Spleen (tissue), 11 donors: Measurements from ENCODE around the gene ACSL5. TPM values are rescaled to one million over a fixed set of nuclear protein-coding genes. Genes with fewer than 3 reads are reported as not detected.

Experiments
- DNase-seq: peaks from one replicate; pipeline ENCODE4 v3.0.0-alpha.2; 2020
- H3K27ac ChIP-seq, 8 donors: fragments of 200-600 bp; sonication (generic) in 7 of 8; 1 replicate in 4 of 8; 2 replicates in 4 of 8; pipeline versions ENCODE4 v1.5.0 to v1.8.0; 2016 to 2021; ENCODE audit warnings: inconsistent platforms in 4 of 8, mild to moderate bottlenecking in 4 of 8, moderate library complexity in 1 of 8
- H3K27me3 ChIP-seq, 7 donors: fragments of 200-600 bp; sonication (generic) in 6 of 7; replicated peaks in 1 of 7; 1 replicate in 4 of 7; 2 replicates in 3 of 7; pipeline versions ENCODE4 v1.5.0 to v1.8.0; 2016 to 2021; ENCODE audit warnings: inconsistent platforms in 3 of 7, mild to moderate bottlenecking in 1 of 7
- H3K36me3 ChIP-seq, 6 donors: fragments of 200-600 bp; sonication (generic) in 5 of 6; 1 replicate in 4 of 6; 2 replicates in 2 of 6; pipeline versions ENCODE4 v1.5.0 to v1.8.0; 2016 to 2021; ENCODE audit warnings: inconsistent platforms in 2 of 6
- H3K4me1 ChIP-seq, 6 donors: fragments of 200-600 bp; sonication (generic) in 5 of 6; 1 replicate in 3 of 6; 2 replicates in 3 of 6; pipeline versions ENCODE4 v1.5.0 to v1.8.0; 2016 to 2021; ENCODE audit warnings: inconsistent platforms in 3 of 6
- H3K4me3 ChIP-seq, 8 donors: fragments of 200-600 bp; sonication (generic) in 7 of 8; 1 replicate in 4 of 8; 2 replicates in 4 of 8; pipeline versions ENCODE4 v1.5.0 to v1.8.0; 2016 to 2021; ENCODE audit warnings: inconsistent platforms in 4 of 8, mild to moderate bottlenecking in 4 of 8, moderate library complexity in 2 of 8
- H3K9me3 ChIP-seq, 8 donors: fragments of 200-600 bp; sonication (generic) in 7 of 8; 1 replicate in 4 of 8; 2 replicates in 4 of 8; pipeline versions ENCODE4 v1.5.0 to v1.8.0; 2016 to 2021; ENCODE audit warnings: inconsistent platforms in 4 of 8
- CTCF ChIP-seq, 11 experiments: fragments of 200-600 bp in 7 of 11; fragments of 450-650 bp in 4 of 11; sonication (generic) in 4 of 11; IDR thresholded peaks in 8 of 11; conservative IDR thresholded peaks in 3 of 11; 1 replicate in 7 of 11; 2 replicates in 4 of 11; pipeline versions ENCODE4 v1.4.0 to v1.8.0; 2016 to 2021; ENCODE audit warnings: antibody characterized with exemption in 11 of 11, inconsistent platforms in 4 of 11, mild to moderate bottlenecking in 1 of 11
- POLR2A ChIP-seq, 3 donors: fragments of 450-650 bp; IDR thresholded peaks; one replicate each; pipeline ENCODE4 v1.5.1; 2017; ENCODE audit warnings: antibody characterized with exemption in 3 of 3, mild to moderate bottlenecking in 1 of 3
- POLR2AphosphoS5 ChIP-seq, 3 donors: sonication (generic); formaldehyde crosslinking; IDR thresholded peaks; one replicate each; pipeline ENCODE4 v1.5.1; 2017; ENCODE audit warnings: antibody characterized with exemption in 3 of 3
- WGBS, 5 donors: extraction: QIAGEN DNeasy Blood & Tissue Kit in 3 of 5; methylation state at CpG; one replicate each; pipeline versions ENCODE4 v1.1.5 to v1.1.7; 2013 to 2018; 5-methylcytosine and 5-hydroxymethylcytosine counted together
- intact Hi-C: fragments of 100-400 bp; cut with DNase I; formaldehyde crosslinking; loops from one replicate; pipeline ENCODE4 v1.15.0; 2023; ENCODE audit warnings: low total_unique reads
- polyA plus RNA-seq, 3 donors: library from polyadenylated mRNA; stranded (reverse); fragments of 200-250 nt; gene quantifications; one replicate each; pipeline ENCODE4 v1.2.1, GENCODE V29; 2013
- total RNA-seq, 7 donors: library from RNA; depleted of rRNA in 3 of 7; stranded (reverse); fragments of >200 nt in 3 of 7; fragmentation: NEBNext Ultra II Directional in 4 of 7; extraction: Animal tissue kit (Norgen Biotek cat#: 25700) in 4 of 7; gene quantifications; one replicate each; pipeline versions ENCODE4 v1.1.0 to v1.2.1, GENCODE V29; 2016 to 2021
- donor health status: healthy with polysubstance abuse.
- donor health status: DM: no; HTN: no; CAD: no; lungs with moderate emphysema.
- donor health status: DM: no; HTN: no; CAD: no.
- donor health status: Bipolar disorder and iron deficiency.
- donor health status: healthy.
- donor health status: DM: no; HTN: no; CAD: no.
- donor health status: DM: yes; HTN: yes; CAD: no.

Gene ACSL5
- total and polyA plus RNA-seq, 10 donors = 18.6 to 49.4 (median 42.8) TPM

- Histone ChIP-seq H3K4me3 (no peak overlapping the region), H3K36me3 (no peaks in the 10 kb centered on the region), H3K9me3 (no peaks in the 10 kb centered on the region), H3K27ac (no peak overlapping the region), H3K27me3 (no peaks in the 10 kb centered on the region), H3K4me1 (peaks cover 0 to 6% (median 4%) of the 10 kb centered on the region in 6 donors)
- DNase-seq = no peak
- intact Hi-C loops = no loop called here
- WGBS, 5 donors = 74 to 85% (median 81%) methylated on average over 3 of the region's 3 CpGs
- TF ChIP-seq CTCF (IDR thresholded peaks at IDR 0.05 in 8 of 11, conservative IDR thresholded peaks at IDR 0.05 in 3 of 11) = no peak
- no peak for TF ChIP-seq POLR2A (IDR thresholded peaks at IDR 0.05)
- no peak for TF ChIP-seq POLR2AphosphoS5 (IDR thresholded peaks at IDR 0.05)
Measured at GRCh38 chr10:112338957-112339356, 35.0 kb upstream of the ACSL5 start.

GRCh38 chr10:112340601-112341000 is 33.3 kb upstream of the ACSL5 start:
- H3K4me3 ChIP-seq = no peak overlapping the region
- peaks cover 0 to 6% (median 4%) of the 10 kb centered on the region in 6 donors for H3K4me1 ChIP-seq
- no peaks in the 10 kb centered on the region for H3K36me3 ChIP-seq
- no peak for DNase-seq
- no peak overlapping the region for H3K27ac ChIP-seq
- WGBS, 5 donors = 76 to 100% (median 96%) methylated on average over 2 of the region's 2 CpGs
- TF ChIP-seq CTCF (IDR thresholded peaks at IDR 0.05 in 8 of 11, conservative IDR thresholded peaks at IDR 0.05 in 3 of 11) (no peak), POLR2A (IDR thresholded peaks at IDR 0.05) (no peak), POLR2AphosphoS5 (IDR thresholded peaks at IDR 0.05) (no peak)
- H3K9me3 ChIP-seq = no peaks in the 10 kb centered on the region
- intact Hi-C loops = no loop called here
- no peaks in the 10 kb centered on the region for H3K27me3 ChIP-seq

- TF ChIP-seq POLR2AphosphoS5 (IDR thresholded peaks at IDR 0.05) (peak in 1 of 3 donors; percentile 51), POLR2A (IDR thresholded peaks at IDR 0.05) (no peak)
- 29 to 51% (median 32%) methylated on average over 4 to 5 of the region's 5 CpGs for WGBS, 5 donors
- Histone ChIP-seq H3K4me1 (peaks cover 0 to 6% (median 4%) of the 10 kb centered on the region in 6 donors), H3K27ac (no peak overlapping the region), H3K27me3 (no peaks in the 10 kb centered on the region), H3K4me3 (no peak overlapping the region), H3K36me3 (no peaks in the 10 kb centered on the region), H3K9me3 (no peaks in the 10 kb centered on the region)
- no peak for DNase-seq
- intact Hi-C loops = no loop called here
Measured at GRCh38 chr10:112343056-112343806, 30.7 kb upstream of the ACSL5 start.

GRCh38 chr10:112344261-112344660 is 29.7 kb upstream of the ACSL5 start:
- 81 to 89% (median 87%) methylated on average over 6 of the region's 6 CpGs for WGBS, 5 donors
- Histone ChIP-seq H3K9me3 (no peaks in the 10 kb centered on the region), H3K27ac (no peak overlapping the region), H3K4me1 (peaks cover 0 to 6% (median 4%) of the 10 kb centered on the region in 6 donors), H3K4me3 (no peak overlapping the region), H3K36me3 (no peaks in the 10 kb centered on the region), H3K27me3 (no peaks in the 10 kb centered on the region)
- DNase-seq = no peak
- intact Hi-C loops = no loop called here
- no peak for TF ChIP-seq POLR2A (IDR thresholded peaks at IDR 0.05)
- TF ChIP-seq CTCF (IDR thresholded peaks at IDR 0.05 in 8 of 11, conservative IDR thresholded peaks at IDR 0.05 in 3 of 11) = no peak
- no peak for TF ChIP-seq POLR2AphosphoS5 (IDR thresholded peaks at IDR 0.05)
